Fibroblast of lung (primary cell): ENCODE data around the gene NBDY.

ENCODE experiments used
- EZH2 ChIP-seq: IDR thresholded peaks from 2 replicates; pipeline ENCODE4 v1.5.1; 2012; ENCODE audit warnings: low read length, control low read depth, mild to moderate bottlenecking; ENCODE audit errors: missing control alignments
- TF ChIP-seq, protein P1 (sequence below), 2 donors: IDR thresholded peaks in 1 of 2; conservative IDR thresholded peaks in 1 of 2; 1 replicate in 1 of 2; 2 replicates in 1 of 2; pipeline ENCODE4 v1.5.1; 2011 to 2012; ENCODE audit warnings: low read length in 2 of 2, control low read depth in 1 of 2, inconsistent platforms in 1 of 2, low read depth in 1 of 2, mild to moderate bottlenecking in 1 of 2

GRCh38 chrX:56793521-56794320, 64.7 kb downstream of the NBDY start:
- TF ChIP-seq, protein P1, sequence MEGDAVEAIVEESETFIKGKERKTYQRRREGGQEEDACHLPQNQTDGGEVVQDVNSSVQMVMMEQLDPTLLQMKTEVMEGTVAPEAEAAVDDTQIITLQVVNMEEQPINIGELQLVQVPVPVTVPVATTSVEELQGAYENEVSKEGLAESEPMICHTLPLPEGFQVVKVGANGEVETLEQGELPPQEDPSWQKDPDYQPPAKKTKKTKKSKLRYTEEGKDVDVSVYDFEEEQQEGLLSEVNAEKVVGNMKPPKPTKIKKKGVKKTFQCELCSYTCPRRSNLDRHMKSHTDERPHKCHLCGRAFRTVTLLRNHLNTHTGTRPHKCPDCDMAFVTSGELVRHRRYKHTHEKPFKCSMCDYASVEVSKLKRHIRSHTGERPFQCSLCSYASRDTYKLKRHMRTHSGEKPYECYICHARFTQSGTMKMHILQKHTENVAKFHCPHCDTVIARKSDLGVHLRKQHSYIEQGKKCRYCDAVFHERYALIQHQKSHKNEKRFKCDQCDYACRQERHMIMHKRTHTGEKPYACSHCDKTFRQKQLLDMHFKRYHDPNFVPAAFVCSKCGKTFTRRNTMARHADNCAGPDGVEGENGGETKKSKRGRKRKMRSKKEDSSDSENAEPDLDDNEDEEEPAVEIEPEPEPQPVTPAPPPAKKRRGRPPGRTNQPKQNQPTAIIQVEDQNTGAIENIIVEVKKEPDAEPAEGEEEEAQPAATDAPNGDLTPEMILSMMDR (conservative IDR thresholded peaks at IDR 0.05 in 1 of 2, IDR thresholded peaks at IDR 0.05 in 1 of 2; ENCODE audit: low read depth in 1 of 2, low read length in 2 of 2) = no peak
- TF ChIP-seq EZH2 = no peak
